ENCODE measurements around the gene LPAR5. TPM values are rescaled to one million over a fixed set of nuclear protein-coding genes. Genes with fewer than 3 reads are reported as not detected.
A peak's percentile ranks its signal among the peaks of the same experiment; 100 is the strongest.

Gene LPAR5
- total RNA-seq, 1 experiment from 2014 or later, result 0.22 TPM

DNA sequence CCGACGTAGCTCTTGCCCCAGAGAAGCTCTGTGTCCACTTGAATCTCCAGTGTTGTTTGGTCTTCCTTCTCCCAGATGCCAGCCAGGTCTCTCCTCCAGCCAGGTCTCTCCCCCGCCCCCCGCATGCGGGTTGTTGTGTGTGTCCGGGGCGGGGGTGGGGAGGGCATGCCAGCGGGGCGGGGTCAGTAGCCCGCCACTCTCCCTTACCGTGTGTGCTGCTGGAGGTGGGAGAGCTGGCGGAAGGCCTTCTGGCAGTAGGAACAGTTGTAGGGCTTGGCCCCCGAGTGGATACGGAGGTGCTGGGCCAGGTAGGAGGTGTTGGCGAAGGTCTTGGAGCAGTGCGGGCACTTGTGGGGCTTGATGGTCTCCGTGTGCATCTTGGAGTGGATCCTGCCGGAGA, 36.4 kb upstream of the LPAR5 start:
- Histone ChIP-seq H3K4me1 (ENCODE audit: insufficient read depth, low read length) (no peaks in the 10 kb centered on the region), H3K79me1 (ENCODE audit: insufficient read depth, low read depth, low read length, poor library complexity, severe bottlenecking) (no peaks in the 10 kb centered on the region), H3T11ph (ENCODE audit: low read length) (no peak overlapping the region), H4K8ac (replicated peaks; ENCODE audit: insufficient read length, low read depth, low read length) (no peak overlapping the region), H2BK12ac (ENCODE audit: insufficient read length, low read depth, low read length) (no peak overlapping the region), H3K23me2 (ENCODE audit: insufficient read length, low read depth, low read length, poor library complexity, severe bottlenecking) (no peaks in the 10 kb centered on the region), H4K91ac (ENCODE audit: insufficient read length, low read depth, low read length) (no peak overlapping the region), H2BK20ac (ENCODE audit: low read depth, low read length, poor library complexity, severe bottlenecking) (no peak overlapping the region), H3K4me2 (ENCODE audit: insufficient read depth, insufficient read length, low read length) (no peak overlapping the region), H3K23ac (ENCODE audit: insufficient read length, low read depth, low read length) (no peak overlapping the region), H3K9ac (ENCODE audit: extremely low read depth, insufficient read length, low read length) (no peak overlapping the region), H3K14ac (ENCODE audit: insufficient read depth, low read length) (no peak overlapping the region), H2BK15ac (ENCODE audit: low read depth, low read length) (no peak overlapping the region), H3K9me3 (ENCODE audit: control insufficient read depth, low read depth, low read length) (no peaks in the 10 kb centered on the region), H2BK120ac (ENCODE audit: low read depth, low read length, poor library complexity, severe bottlenecking) (no peak overlapping the region), H4K5ac (ENCODE audit: insufficient read length, low read depth, low read length) (no peak overlapping the region), H3K56ac (ENCODE audit: insufficient read length, low read depth, low read length) (no peak overlapping the region), H2BK5ac (ENCODE audit: insufficient read length, low read length) (no peak overlapping the region), H3K4ac (ENCODE audit: low read depth, low read length) (no peak overlapping the region), H2AFZ (ENCODE audit: low read length) (no peak overlapping the region), H2AK5ac (ENCODE audit: insufficient read length, low read length) (no peak overlapping the region), H4K20me1 (ENCODE audit: control insufficient read depth, insufficient read depth, insufficient read length) (no peaks in the 10 kb centered on the region), H3K27ac (ENCODE audit: insufficient read length, low read depth, low read length) (no peak overlapping the region), H3K18ac (ENCODE audit: insufficient read length, low read depth, low read length) (no peak overlapping the region), H3K79me2 (ENCODE audit: insufficient read depth, low read length) (no peaks in the 10 kb centered on the region), H3K27me3 (ENCODE audit: insufficient read depth, low read length) (no peaks in the 10 kb centered on the region)
- DNase-seq, result no peak
- Mint-ChIP-seq H3K27me3 (ENCODE audit: low read depth) (no peaks in the 10 kb centered on the region; the same call in 1 of the 2 replicates), H3K4me1 (no peaks in the 10 kb centered on the region), H3K9me3 (no peaks in the 10 kb centered on the region), H3K36me3 (ENCODE audit: insufficient read depth in 1 of 3, low read depth in 3 of 3) (peaks cover 56 to 95% (median 83%) of the 10 kb centered on the region in 3 experiments), H3K27ac (peak overlapping the region in 1 of 3 experiments; percentile 74; a peak in 1 of 7 replicates), H3K4me3 (no peak overlapping the region)
- no CpG with 5 or more reads among the region's 18 CpGs for WGBS (ENCODE audit: extremely low coverage, insufficient read length, low lambda C conversion rate)
- TF ChIP-seq, protein P1, sequence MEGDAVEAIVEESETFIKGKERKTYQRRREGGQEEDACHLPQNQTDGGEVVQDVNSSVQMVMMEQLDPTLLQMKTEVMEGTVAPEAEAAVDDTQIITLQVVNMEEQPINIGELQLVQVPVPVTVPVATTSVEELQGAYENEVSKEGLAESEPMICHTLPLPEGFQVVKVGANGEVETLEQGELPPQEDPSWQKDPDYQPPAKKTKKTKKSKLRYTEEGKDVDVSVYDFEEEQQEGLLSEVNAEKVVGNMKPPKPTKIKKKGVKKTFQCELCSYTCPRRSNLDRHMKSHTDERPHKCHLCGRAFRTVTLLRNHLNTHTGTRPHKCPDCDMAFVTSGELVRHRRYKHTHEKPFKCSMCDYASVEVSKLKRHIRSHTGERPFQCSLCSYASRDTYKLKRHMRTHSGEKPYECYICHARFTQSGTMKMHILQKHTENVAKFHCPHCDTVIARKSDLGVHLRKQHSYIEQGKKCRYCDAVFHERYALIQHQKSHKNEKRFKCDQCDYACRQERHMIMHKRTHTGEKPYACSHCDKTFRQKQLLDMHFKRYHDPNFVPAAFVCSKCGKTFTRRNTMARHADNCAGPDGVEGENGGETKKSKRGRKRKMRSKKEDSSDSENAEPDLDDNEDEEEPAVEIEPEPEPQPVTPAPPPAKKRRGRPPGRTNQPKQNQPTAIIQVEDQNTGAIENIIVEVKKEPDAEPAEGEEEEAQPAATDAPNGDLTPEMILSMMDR (conservative IDR thresholded peaks at IDR 0.05), result no peak

Measured in H9 (cell line).